Caco-2 (cell line): ENCODE results near the gene MS4A4E. TPM values are rescaled to one million over a fixed set of nuclear protein-coding genes. Genes with fewer than 3 reads are reported as not detected.
"Not testable (repeated sequence)": the region's sequence is repeated elsewhere in the genome, so short reads cannot be mapped to it uniquely, and the experiment has no call there.

ENCODE experiments used
- BruUV-seq: library from RNA; stranded (reverse); fragments of 400-500 nt; replicated peaks from 2 replicates; lab custom pipeline; 2021; lab: Mats Ljungman, UMichigan
- CTCF ChIA-PET: fragments of 300-600 bp; sonication (Branson Sonifier 250); formaldehyde crosslinking; loops from one replicate; lab custom pipeline; 2022; ENCODE audit warnings: antibody characterized with exemption; lab: Charles Lee
- POLR2A ChIA-PET: fragments of 300-600 bp; sonication (Branson Sonifier 250); formaldehyde crosslinking; loops from one replicate; lab custom pipeline; 2022; ENCODE audit warnings: antibody characterized with exemption; lab: Charles Lee
- DNase-seq, 2 experiments: peaks; one replicate each; pipeline versions ENCODE4 v3.0.0 to v3.0.0-alpha.2; 2020 to 2022
- H3K27me3 ChIP-seq: replicated peaks from 2 replicates; pipeline ENCODE4 v1.6.0; 2011; ENCODE audit warnings: low read length; ENCODE audit not compliant: control insufficient read depth, insufficient read depth
- H3K36me3 ChIP-seq: 2 replicates; pipeline ENCODE4 v1.5.1; 2011; ENCODE audit warnings: low read length; ENCODE audit not compliant: control insufficient read depth, insufficient read depth
- H3K4me1 ChIP-seq: fragments of 250-450 bp; sonication (Bioruptor Pico); 2 replicates; pipeline ENCODE4 v1.5.1; 2020; ENCODE audit warnings: mild to moderate bottlenecking
- H3K4me3 ChIP-seq: 2 replicates; pipeline ENCODE4 v1.5.1; 2011; ENCODE audit warnings: low read depth, mild to moderate bottlenecking, control low read depth, low read length
- H3K9me3 ChIP-seq: fragments of 250-450 bp; sonication (Bioruptor Pico); 2 replicates; pipeline ENCODE4 v1.5.1; 2020; ENCODE audit warnings: mild to moderate bottlenecking, moderate library complexity
- H3K27ac Mint-ChIP-seq: one replicate; pipeline ENCODE4 v1.8.0; 2022; ENCODE audit warnings: mixed read lengths; ENCODE audit not compliant: unreplicated experiment
- H3K27me3 Mint-ChIP-seq: one replicate; pipeline ENCODE4 v1.8.0; 2022; ENCODE audit warnings: mixed read lengths; ENCODE audit not compliant: insufficient read depth, unreplicated experiment
- H3K36me3 Mint-ChIP-seq: one replicate; pipeline ENCODE4 v1.8.0; 2022; ENCODE audit warnings: mild to moderate bottlenecking, mixed read lengths; ENCODE audit not compliant: insufficient read depth, unreplicated experiment
- H3K4me1 Mint-ChIP-seq: one replicate; pipeline ENCODE4 v1.8.0; 2022; ENCODE audit warnings: low read depth, mixed read lengths; ENCODE audit not compliant: unreplicated experiment
- H3K4me3 Mint-ChIP-seq: one replicate; pipeline ENCODE4 v1.8.0; 2022; ENCODE audit warnings: mild to moderate bottlenecking, moderate library complexity, mixed read lengths; ENCODE audit not compliant: unreplicated experiment
- H3K9me3 Mint-ChIP-seq: one replicate; pipeline ENCODE4 v1.8.0; 2022; ENCODE audit warnings: mixed read lengths; ENCODE audit not compliant: unreplicated experiment
- intact Hi-C: fragments of 100-400 bp; cut with micrococcal nuclease; formaldehyde crosslinking; loops from one replicate; pipeline ENCODE4 v1.10.0; 2022; ENCODE audit not compliant: unreplicated experiment
- total RNA-seq: library from RNA; stranded (reverse); gene quantifications from 2 replicates; pipeline ENCODE4 v1.2.3, GENCODE V29; 2022
- TF ChIP-seq, protein P1 (sequence below), 2 experiments: fragments of 200-600 bp in 1 of 2; IDR thresholded peaks; 1 replicate in 1 of 2; 2 replicates in 1 of 2; pipeline versions ENCODE4 v1.5.1 to v1.8.0; 2011 to 2022; ENCODE audit warnings: antibody characterized with exemption in 1 of 2, control low read depth in 1 of 2, inconsistent platforms in 1 of 2, low read depth in 1 of 2, low read length in 1 of 2, mild to moderate bottlenecking in 1 of 2, moderate library complexity in 1 of 2; ENCODE audit not compliant: insufficient read depth in 1 of 2, severe bottlenecking in 1 of 2, unreplicated experiment in 1 of 2

MS4A4E gene
- total RNA-seq, 1 experiment from 2014 or later = not detected

DNA sequence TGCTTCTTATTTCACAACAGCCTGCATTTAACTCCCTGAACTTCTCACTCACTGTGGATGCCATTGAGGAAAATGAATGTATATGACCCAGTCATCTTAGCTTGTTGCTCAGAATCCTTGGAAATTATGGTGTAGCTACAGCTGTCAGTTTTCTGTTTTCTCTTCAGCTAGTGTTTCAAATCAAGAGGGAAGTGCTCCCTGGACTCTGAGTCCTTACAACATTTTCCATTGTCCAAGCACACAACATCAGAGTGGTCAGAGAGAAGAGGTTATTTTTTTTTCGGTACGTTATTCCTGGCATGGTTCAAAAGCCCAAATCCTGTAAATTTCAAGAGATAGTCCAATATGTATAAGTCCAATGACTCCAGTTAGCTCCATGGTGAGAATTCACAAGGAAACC, 83.7 kb downstream of the MS4A4E start:
- TF ChIP-seq, protein P1, sequence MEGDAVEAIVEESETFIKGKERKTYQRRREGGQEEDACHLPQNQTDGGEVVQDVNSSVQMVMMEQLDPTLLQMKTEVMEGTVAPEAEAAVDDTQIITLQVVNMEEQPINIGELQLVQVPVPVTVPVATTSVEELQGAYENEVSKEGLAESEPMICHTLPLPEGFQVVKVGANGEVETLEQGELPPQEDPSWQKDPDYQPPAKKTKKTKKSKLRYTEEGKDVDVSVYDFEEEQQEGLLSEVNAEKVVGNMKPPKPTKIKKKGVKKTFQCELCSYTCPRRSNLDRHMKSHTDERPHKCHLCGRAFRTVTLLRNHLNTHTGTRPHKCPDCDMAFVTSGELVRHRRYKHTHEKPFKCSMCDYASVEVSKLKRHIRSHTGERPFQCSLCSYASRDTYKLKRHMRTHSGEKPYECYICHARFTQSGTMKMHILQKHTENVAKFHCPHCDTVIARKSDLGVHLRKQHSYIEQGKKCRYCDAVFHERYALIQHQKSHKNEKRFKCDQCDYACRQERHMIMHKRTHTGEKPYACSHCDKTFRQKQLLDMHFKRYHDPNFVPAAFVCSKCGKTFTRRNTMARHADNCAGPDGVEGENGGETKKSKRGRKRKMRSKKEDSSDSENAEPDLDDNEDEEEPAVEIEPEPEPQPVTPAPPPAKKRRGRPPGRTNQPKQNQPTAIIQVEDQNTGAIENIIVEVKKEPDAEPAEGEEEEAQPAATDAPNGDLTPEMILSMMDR (IDR thresholded peaks at IDR 0.05; ENCODE audit: insufficient read depth in 1 of 2, low read depth in 1 of 2, low read length in 1 of 2, severe bottlenecking in 1 of 2, unreplicated experiment in 1 of 2) = no peak
- no peaks in the 10 kb centered on the region for H3K36me3 ChIP-seq
- no peak overlapping the region for H3K27ac Mint-ChIP-seq
- H3K27me3 ChIP-seq = no peaks in the 10 kb centered on the region; the same call in 1 of the 2 replicates
- CTCF ChIA-PET = no interaction called here
- no peaks in the 10 kb centered on the region for H3K4me1 ChIP-seq
- intact Hi-C loops = no loop called here
- no peak overlapping the region for H3K4me3 ChIP-seq
- no peak for DNase-seq
- no peaks in the 10 kb centered on the region for H3K27me3 Mint-ChIP-seq
- H3K9me3 ChIP-seq = no peaks in the 10 kb centered on the region
- H3K9me3 Mint-ChIP-seq = no peaks in the 10 kb centered on the region
- no peaks in the 10 kb centered on the region for H3K36me3 Mint-ChIP-seq
- POLR2A ChIA-PET = no interaction called here
- H3K4me3 Mint-ChIP-seq = no peak overlapping the region
- H3K4me1 Mint-ChIP-seq = no peaks in the 10 kb centered on the region
- BruUV-seq = no TSS peak

DNA sequence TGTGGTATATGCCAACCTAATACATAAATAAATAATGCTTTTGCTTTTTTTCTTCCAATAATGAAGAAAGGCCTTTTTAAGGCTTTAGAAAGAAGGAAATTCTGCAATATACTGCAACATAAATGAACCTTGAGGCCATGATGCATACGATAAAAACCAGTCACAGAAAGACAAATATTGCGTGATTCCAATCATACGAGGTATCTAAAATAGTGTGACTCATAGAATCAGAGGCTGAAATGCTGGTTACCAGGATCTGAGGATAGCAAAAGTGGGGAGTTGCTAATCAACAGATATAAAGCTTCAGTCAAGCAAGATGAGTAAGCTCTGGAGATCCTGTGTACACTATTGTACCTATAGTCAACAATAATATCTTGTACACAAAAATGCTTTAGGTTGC, 84.3 kb downstream of the MS4A4E start:
- Mint-ChIP-seq H3K4me1 (no peaks in the 10 kb centered on the region), H3K27me3 (no peaks in the 10 kb centered on the region), H3K27ac (no peak overlapping the region), H3K9me3 (no peaks in the 10 kb centered on the region), H3K4me3 (no peak overlapping the region), H3K36me3 (no peaks in the 10 kb centered on the region)
- DNase-seq = no peak
- no TSS peak for BruUV-seq
- Histone ChIP-seq H3K27me3 (no peaks in the 10 kb centered on the region; the same call in 1 of the 2 replicates), H3K36me3 (no peaks in the 10 kb centered on the region), H3K4me1 (no peaks in the 10 kb centered on the region), H3K9me3 (no peaks in the 10 kb centered on the region), H3K4me3 (no peak overlapping the region)
- ChIA-PET POLR2A (no interaction called here), CTCF (no interaction called here)
- TF ChIP-seq, protein P1 (IDR thresholded peaks at IDR 0.05; ENCODE audit: insufficient read depth in 1 of 2, low read depth in 1 of 2, low read length in 1 of 2, severe bottlenecking in 1 of 2, unreplicated experiment in 1 of 2) = no peak
- intact Hi-C loops = no loop called here

DNA sequence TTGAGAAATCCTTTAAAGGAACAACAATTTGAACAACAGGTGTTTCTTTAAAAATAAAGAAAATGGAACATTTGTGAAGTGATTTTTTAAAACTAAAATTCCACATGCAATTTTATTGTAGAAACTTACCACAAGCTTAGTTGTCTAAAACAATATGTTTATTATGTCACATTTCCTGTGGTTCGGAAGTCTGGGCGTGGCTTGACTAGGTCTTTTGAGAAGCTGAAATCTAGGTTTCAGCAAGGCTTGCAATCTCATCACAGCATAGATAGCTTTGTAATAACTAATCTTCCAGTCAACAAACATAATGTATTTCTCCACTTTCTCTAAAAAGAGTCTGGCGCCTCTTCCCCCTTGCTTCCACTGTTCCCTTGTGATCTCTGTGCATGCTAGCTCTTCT, 87.0 kb downstream of the MS4A4E start:
- H3K4me1 Mint-ChIP-seq = no peaks in the 10 kb centered on the region

DNA sequence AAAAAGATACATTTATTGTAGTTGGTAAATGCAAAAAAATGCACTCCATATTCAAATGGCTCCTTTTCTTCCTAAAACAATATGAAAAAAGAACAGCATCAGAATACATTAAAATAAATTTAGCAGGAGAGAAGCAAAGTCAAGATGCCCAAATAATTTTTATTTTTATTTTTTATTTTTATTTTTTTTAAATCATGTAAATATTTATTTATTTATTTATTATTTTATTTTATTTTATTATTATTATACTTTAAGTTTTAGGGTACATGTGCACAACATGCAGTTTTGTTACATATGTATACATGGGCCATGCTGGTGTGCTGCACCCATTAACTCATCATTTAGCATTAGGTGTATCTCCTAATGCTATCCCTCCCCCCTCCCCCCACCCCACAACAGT, 90.2 kb downstream of the MS4A4E start:
- BruUV-seq, POLR2A ChIA-PET, H3K27me3 Mint-ChIP-seq, CTCF ChIA-PET, H3K4me1 Mint-ChIP-seq, H3K4me1 ChIP-seq, H3K36me3 Mint-ChIP-seq, H3K27me3 ChIP-seq, DNase-seq, H3K9me3 ChIP-seq, intact Hi-C loops, H3K9me3 Mint-ChIP-seq, H3K36me3 ChIP-seq, H3K4me3 ChIP-seq, H3K27ac Mint-ChIP-seq, H3K4me3 Mint-ChIP-seq: not testable (repeated sequence)

More for the DNA sequence above, 87.0 kb downstream of the MS4A4E start:
- Histone ChIP-seq H3K9me3 (no peaks in the 10 kb centered on the region), H3K36me3 (no peaks in the 10 kb centered on the region), H3K27me3 (no peaks in the 10 kb centered on the region; the same call in 1 of the 2 replicates), H3K4me3 (no peak overlapping the region), H3K4me1 (no peaks in the 10 kb centered on the region)
- no peak overlapping the region for H3K27ac Mint-ChIP-seq
- H3K4me3 Mint-ChIP-seq = no peak overlapping the region
- no peaks in the 10 kb centered on the region for H3K9me3 Mint-ChIP-seq
- ChIA-PET POLR2A (no interaction called here), CTCF (no interaction called here)
- no peaks in the 10 kb centered on the region for H3K36me3 Mint-ChIP-seq
- intact Hi-C loops = no loop called here
- H3K27me3 Mint-ChIP-seq = no peaks in the 10 kb centered on the region
- DNase-seq = no peak
- TF ChIP-seq, protein P1 (IDR thresholded peaks at IDR 0.05; ENCODE audit: insufficient read depth in 1 of 2, low read depth in 1 of 2, low read length in 1 of 2, severe bottlenecking in 1 of 2, unreplicated experiment in 1 of 2) = no peak
- no TSS peak for BruUV-seq
